ENCODE results near the gene ZNF565.
"Not testable (repeated sequence)": the region's sequence is repeated elsewhere in the genome, so short reads cannot be mapped to it uniquely, and the experiment has no call there.

- not testable (repeated sequence) for TF ChIP-seq POLR2AphosphoS5, CTCF, POLR2A, EP300 (IDR thresholded peaks at IDR 0.05)
Observed at GRCh38 chr19:36179077-36179476, 35.4 kb downstream of the ZNF565 start.

Data from suprapubic skin (tissue), 4 donors.